GM19043 (cell line): Measurements from ENCODE around the gene EXOC1.
"Not testable (repeated sequence)": the region's sequence is repeated elsewhere in the genome, so short reads cannot be mapped to it uniquely, and the experiment has no call there.

Experiments
- ATAC-seq: cut with Tn5 transposase; IDR thresholded peaks from one replicate; pipeline ENCODE4 v1.9.1; 2021; ENCODE audit warnings: low read depth; ENCODE audit not compliant: unreplicated experiment

The EXOC1 gene

GRCh38 chr4:55853484-55854046 lies at the start of gene EXOC1:
Gene EXOC1, plus strand, starts transcription at chr4:55853648. Its CDS starts 4,676 bp downstream, at chr4:55858324.
- ATAC-seq: peak; percentile 98

- ATAC-seq: no peak
Observed at GRCh38 chr4:55807556-55807955, 45.9 kb upstream of the EXOC1 start.

GRCh38 chr4:55808186-55808585 lies 45.3 kb upstream of the EXOC1 start:
- no peak for ATAC-seq

- ATAC-seq: no peak
Observed at GRCh38 chr4:55808632-55809031, 44.8 kb upstream of the EXOC1 start.

- ATAC-seq: no peak
Observed at GRCh38 chr4:55817691-55818090, 35.8 kb upstream of the EXOC1 start.

GRCh38 chr4:55819634-55820033 lies 33.8 kb upstream of the EXOC1 start, which contains the start of gene EXOC1L:
Gene EXOC1L, plus strand, starts transcription at chr4:55819790. Its CDS starts 237 bp downstream, at chr4:55820027.
- no peak for ATAC-seq

- ATAC-seq: no peak
Observed at GRCh38 chr4:55820279-55820678, 33.2 kb upstream of the EXOC1 start.

GRCh38 chr4:55822329-55822728 lies 31.1 kb upstream of the EXOC1 start:
- ATAC-seq: no peak

- no peak for ATAC-seq
Observed at GRCh38 chr4:55824865-55825264, 28.6 kb upstream of the EXOC1 start.

- ATAC-seq: no peak
Observed at GRCh38 chr4:55826986-55827385, 26.5 kb upstream of the EXOC1 start.

- no peak for ATAC-seq
Observed at GRCh38 chr4:55827582-55827981, 25.9 kb upstream of the EXOC1 start.

GRCh38 chr4:55830048-55830447 lies 23.4 kb upstream of the EXOC1 start:
- ATAC-seq: no peak

- no peak for ATAC-seq
Observed at GRCh38 chr4:55830716-55831115, 22.7 kb upstream of the EXOC1 start.

- ATAC-seq: no peak
Observed at GRCh38 chr4:55834086-55834795, 19.2 kb upstream of the EXOC1 start.

GRCh38 chr4:55837903-55838302 lies 15.5 kb upstream of the EXOC1 start:
- no peak for ATAC-seq

GRCh38 chr4:55838356-55838755 lies 15.1 kb upstream of the EXOC1 start:
- ATAC-seq: no peak

- no peak for ATAC-seq
Observed at GRCh38 chr4:55838952-55839351, 14.5 kb upstream of the EXOC1 start.

- no peak for ATAC-seq
Observed at GRCh38 chr4:55840956-55841355, 12.5 kb upstream of the EXOC1 start.

GRCh38 chr4:55841373-55842239 lies 11.8 kb upstream of the EXOC1 start:
- not testable (repeated sequence) for ATAC-seq

GRCh38 chr4:55842312-55842711 lies 11.1 kb upstream of the EXOC1 start:
- ATAC-seq: not testable (repeated sequence)

GRCh38 chr4:55849724-55850123 lies 3.7 kb upstream of the EXOC1 start:
- ATAC-seq: no peak
